LHCN-M2 (cell line): Measurements from ENCODE around the gene CCP110. TPM values are rescaled to one million over a fixed set of nuclear protein-coding genes. Genes with fewer than 3 reads are reported as not detected.

Experiments used
- DNase-seq: peaks from one replicate; pipeline ENCODE4 v3.0.0-alpha.2; 2012; ENCODE audit warnings: low read depth
- total RNA-seq: library from RNA; depleted of rRNA; stranded (reverse); fragments of >200 nt; gene quantifications from 2 replicates; pipeline ENCODE4 v1.2.3, GENCODE V29; 2014; rRNA removed

CCP110 gene
- total RNA-seq, 1 experiment from 2014 or later: 20.3 TPM

DNA sequence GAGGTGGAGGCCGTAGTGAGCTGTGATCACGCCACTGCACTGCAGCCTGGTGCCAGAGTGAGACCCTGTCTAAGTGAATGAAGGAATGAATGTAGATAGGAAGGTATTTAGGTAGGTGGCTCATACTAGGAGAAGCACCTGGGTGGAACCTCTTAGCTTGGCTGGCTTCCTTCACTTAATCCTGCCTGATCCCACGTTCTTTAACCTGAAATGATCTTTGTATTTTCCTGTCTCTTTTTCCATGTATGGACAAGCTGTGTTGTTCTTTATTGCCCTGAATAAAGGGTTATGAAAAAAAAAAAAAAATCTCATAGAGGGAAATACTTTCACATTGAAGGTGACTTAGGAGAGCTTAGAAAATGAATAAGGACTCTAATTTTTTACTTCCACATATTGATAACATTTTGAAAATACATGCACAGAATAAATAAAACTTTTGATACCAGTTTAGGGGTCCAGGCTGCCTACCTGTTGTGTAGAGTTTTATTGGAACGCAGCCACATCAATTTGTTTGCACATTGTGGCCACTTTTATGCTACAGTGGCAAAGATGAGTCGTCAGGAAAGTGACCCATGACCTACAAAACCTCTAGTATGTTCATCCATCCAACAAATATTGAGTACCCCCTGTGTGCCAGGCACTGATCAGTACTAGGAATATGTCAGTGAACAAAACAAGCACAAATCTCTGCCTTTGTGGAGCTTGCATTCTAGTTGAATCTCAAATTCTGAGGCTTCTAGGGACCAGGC lies 76.4 kb downstream of the CCP110 start:
- peak; percentile 20 for DNase-seq

DNA sequence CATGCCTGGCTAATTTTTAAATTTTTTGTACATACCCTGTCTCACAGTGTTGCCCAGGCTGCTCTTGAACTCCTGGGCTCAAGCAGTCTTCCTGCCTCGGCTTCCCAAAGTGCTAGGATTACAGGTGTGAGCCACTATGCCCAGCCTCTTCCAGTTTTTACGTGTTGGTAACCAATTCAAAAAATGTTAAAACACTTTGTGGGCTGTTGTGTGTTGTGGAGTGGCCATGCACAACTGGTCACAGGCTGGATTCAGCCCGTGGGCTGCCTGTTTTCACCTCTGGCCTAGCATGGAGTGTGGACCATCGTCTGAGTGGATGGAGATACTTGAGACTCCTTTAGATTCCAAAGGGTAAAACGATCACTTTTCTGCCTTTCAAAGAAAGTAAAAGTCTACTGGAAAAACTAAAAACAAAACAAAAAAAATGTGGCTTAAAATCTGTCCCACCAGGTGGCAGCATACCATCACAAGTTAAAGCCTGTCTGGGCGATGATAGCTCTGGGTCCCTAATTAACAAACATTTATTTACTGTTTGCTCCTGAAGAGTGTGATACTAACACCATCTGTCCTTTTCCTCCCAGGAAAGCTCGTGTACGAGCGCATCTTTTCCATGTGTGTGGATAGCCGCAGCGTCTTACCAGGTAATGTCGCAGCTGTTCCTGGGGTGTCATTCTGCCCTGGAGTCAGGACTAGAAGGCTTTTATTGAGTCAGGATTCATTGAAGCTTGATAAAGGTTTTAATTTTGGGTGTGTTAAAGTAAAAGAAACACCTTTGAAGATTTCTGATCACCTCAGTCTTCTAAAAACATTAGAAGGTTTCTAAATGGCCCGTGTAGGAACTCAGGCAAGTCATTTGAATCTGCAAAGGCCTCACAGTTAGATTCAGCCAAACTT lies 77.6 kb downstream of the CCP110 start:
- DNase-seq: peak; percentile 10

Other genes with a start within 250 kb of the CCP110 start
- gene CLEC19A, start 238.2 kb upstream of the CCP110 start, total RNA-seq: not detected in 2 replicates
- gene TMC5, start 106.1 kb upstream of the CCP110 start, total RNA-seq: not detected in 2 replicates
- gene GDE1, start 1.8 kb upstream of the CCP110 start, total RNA-seq: 51.2 and 61.8 TPM in 2 replicates
- 36.4 and 41.8 TPM in 2 replicates for gene VPS35L, start 31.8 kb downstream of the CCP110 start, total RNA-seq
- 12.6 and 16.6 TPM in 2 replicates for gene KNOP1, start 194.3 kb downstream of the CCP110 start, total RNA-seq
- gene IQCK, start 194.3 kb downstream of the CCP110 start, total RNA-seq: 10.6 and 11.7 TPM in 2 replicates